ENCODE data around the gene MYH13.

GRCh38 chr17:10349403-10349802, 23.4 kb downstream of the MYH13 start:
- TF ChIP-seq CTCF (IDR thresholded peaks at IDR 0.05; ENCODE audit: low read depth, low read length) (peak; percentile 23; the same call in 1 of the 2 replicates), EZH2phosphoT487 (IDR thresholded peaks at IDR 0.05; ENCODE audit: low read depth) (no peak)

All from OCI-LY3 (cell line).